Activated naive CD8-positive, alpha-beta T cell treated with anti-CD3 and anti-CD28 coated beads, Interleukin-2, amount 50 U/mL, for 16 hours (primary cell): ENCODE data around the gene CCDC192.
"Not testable (repeated sequence)": the region's sequence is repeated elsewhere in the genome, so short reads cannot be mapped to it uniquely, and the experiment has no call there.

Source experiments
- DNase-seq: peaks from one replicate; pipeline ENCODE4 v3.0.0-alpha.2; 2020; ENCODE audit warnings: low read depth, low spot score

CCDC192 gene

DNA sequence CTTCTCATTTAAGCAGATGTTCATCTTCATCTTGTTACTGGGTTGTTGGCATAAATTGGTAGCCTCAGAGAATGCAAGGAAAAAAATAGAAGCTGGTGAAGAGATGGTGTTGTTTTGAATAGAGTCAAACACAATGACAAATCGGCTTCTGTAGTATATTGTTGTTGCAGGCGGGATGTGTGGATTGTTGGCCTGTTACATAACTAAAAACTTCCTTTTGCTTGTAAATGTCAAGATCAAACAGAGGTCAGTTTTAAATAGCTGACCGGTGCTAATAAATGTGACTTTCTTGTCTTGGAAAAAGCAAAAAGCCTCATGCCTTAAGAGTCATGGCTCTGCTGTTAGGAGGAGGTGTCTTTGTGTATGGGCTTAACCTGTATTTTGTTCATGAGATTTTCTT is 59.2 kb downstream of the CCDC192 start:
- DNase-seq, result no peak

DNA sequence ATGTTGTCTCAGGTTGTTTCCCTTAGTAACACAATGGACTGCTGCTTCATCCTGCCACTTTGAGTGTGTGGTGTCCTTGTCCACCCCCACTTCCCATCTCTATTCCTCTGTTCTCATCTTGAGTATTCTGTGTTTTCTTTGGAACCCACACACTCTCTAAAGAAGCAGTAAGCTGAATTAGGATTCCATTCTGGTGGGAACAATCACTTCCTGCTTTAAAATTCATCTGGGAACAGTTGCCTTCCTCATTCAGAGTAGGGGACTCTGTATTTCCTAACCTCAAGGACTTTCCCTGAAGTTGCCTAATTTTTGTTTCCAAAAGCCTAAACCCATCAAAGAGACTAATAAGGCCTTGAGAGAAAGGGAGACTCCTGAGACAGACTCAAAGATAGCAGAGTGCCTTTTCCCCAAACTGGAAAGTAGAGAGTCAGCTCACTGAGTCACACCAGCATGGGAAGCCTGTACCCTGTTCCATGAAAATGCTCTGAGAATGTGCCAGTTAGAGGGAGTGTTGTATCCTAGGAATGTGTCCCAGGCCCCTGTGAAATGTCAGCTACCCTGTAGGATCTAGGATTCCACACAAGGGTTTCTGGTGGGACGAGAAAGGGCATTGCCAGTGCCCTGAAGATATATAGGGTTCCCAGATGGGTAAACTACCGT is 63.6 kb downstream of the CCDC192 start:
- no peak for DNase-seq

DNA sequence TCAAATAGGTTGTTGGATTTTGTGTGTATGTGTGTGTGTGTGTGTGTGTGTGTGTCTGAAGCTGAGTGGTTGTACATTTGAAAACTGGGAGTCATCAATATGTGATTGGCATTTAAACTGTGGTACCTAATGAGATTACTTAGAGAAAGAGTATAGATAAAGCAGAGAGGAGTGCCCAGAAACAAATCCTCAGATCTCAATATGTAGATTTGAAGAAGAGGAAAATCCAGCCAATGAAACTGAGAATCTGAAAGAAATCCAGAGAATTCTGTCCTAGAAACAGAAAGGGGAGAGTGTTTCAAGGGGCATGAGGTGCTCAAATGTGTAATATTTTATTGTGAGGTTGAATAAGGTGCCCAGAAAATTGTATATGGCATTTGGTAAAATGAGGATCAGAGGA is 66.2 kb downstream of the CCDC192 start:
- DNase-seq, result no peak

DNA sequence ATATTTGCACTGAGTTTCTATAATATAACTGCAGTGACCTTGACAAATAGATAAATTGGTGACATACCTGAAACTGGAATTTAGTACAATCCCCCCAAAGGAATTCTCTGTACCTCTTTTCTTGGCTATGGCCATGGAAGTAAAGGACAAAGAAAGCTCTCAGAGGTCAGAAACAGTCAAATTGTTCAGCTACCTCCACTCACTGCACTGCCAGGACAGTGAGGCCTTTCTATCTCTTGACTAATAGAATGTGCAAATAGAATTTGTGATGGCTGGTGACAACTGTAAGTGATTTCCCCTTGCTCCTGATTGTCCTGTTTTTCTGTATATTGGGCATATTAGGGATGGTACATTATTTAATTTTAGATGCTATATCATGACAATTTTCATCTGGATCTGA is 67.1 kb downstream of the CCDC192 start:
- DNase-seq, result no peak

DNA sequence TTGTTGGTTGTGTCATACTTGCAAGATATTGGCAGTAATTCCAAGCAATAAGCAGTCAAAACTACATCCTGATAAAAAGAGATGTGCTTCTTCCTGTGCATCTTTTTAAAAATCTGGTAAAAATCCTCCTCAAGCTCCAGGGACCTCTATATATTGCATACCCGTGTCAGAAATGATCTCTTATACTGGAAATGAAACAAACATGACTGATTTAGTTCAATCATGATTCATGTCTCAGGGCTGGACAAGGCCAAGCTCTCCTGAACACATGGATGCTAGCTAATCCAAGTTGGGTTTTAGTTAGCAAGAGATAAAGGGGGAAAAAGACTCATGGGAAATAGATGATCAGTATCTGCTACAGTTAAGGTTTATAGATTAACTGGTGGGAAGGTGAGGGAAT is 69.3 kb downstream of the CCDC192 start:
- no peak for DNase-seq

DNA sequence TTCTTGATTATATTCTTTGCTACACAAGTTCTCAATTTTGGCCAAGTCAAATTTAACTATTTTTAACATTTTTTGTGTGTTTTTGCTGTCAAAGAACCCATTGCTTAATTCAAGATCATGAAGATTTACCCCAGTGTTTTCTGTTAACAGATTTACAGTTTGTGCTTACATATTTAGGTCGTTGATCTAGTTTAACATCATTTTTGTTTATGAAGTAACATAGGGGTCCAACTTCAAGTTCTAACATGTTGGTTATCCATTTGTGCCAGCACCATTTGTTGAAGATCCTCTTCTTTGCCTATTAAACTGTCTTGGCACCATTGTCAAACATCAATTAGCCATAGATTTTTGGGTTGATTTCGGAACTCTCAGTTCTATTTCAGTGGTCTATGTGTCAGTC is 71.0 kb downstream of the CCDC192 start:
- no peak for DNase-seq

DNA sequence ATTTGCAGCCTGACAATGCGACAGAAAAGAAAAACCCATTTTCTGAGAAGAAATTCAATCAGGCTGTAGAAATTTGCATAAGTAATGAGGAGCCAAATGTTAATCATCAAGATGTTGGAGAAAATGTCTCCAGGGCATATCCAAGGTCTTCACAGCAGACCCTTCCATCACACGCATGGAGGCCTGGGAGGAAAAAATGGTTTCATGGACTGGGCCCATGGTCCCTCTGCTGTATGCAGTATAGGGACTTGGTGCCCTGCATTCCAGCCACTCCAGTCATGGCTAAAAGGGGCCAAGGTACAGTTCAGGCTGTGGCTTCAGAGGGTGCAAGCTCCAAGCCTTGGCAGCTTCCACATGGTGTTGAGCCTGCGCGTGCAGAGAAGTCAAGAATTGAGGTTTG is 73.3 kb downstream of the CCDC192 start:
- DNase-seq, result no peak

DNA sequence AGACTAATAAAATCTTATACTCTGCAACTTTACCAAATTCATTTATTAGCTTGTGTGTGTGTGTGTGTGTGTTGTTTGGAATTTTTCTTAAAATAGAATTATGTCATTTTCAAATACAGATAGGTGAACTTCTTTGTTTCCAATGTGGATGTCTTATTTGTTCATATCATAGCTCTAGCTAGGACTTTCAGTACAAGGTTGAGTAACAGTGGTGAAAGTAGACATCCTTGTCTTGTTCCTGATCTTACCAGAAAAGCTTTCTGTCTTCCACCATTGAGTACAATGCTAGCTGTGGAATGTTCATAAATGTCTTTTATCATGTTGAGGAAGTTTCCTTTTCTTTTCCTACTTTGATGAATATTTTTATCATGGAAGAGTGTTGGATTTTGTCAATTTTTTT is 74.8 kb downstream of the CCDC192 start:
- DNase-seq, result no peak

DNA sequence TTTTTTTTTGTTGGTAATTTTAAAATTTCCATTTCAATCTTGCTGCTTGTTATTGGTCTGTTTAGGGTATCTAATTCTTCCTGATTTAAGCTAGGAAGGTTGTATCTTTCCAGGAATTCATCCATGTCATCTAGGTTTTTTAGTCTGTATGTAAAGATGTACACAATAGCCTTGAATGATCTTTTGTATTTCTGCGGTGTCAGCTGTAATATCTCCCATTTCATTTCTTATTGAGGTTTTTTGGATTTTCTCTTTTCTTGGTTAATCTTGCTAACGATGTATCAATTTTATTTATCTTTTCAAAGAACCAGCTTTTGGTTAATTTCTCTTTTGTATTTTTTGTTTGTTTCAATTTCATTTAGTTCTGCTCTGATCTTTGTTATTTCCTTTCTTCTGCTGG is 79.3 kb downstream of the CCDC192 start:
- not testable (repeated sequence) for DNase-seq

DNA sequence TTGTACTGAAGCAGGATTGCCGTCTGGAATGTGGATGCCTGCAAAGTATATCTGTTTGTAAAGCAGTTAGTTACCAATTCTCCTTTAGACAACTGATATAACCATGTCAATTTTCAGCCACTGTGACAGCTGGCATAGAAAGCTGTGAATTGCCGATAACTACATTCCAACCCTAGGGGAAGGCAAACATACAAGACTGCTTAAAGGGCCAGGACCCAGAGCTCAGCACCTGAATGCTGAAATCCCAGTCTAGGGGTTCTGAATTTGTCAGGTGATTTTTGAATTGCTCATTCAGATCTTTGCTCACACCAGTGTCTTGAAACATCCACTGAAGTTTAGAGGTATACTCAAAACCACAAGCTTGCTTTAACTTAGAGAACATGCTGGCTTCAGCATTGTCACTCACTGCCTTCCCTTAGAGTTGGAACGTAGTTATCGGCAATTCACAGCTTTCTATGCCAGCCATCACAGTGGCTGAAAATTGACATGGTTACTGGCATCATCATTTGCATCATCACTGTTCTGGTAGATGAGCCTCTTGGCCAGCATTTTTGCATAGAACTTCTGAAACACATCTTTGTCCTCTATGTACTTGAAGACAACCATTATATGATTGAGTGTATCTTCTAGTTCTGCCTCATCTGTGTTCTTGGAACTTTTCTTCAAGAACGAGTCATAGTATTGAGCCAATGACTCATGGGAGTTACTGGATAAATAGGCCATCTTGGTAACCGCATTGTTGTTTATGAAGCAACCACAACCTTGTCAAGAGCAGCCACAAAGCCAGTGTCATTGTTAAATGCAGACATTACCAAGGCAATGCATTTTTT is 82.1 kb downstream of the CCDC192 start:
- no peak for DNase-seq

DNA sequence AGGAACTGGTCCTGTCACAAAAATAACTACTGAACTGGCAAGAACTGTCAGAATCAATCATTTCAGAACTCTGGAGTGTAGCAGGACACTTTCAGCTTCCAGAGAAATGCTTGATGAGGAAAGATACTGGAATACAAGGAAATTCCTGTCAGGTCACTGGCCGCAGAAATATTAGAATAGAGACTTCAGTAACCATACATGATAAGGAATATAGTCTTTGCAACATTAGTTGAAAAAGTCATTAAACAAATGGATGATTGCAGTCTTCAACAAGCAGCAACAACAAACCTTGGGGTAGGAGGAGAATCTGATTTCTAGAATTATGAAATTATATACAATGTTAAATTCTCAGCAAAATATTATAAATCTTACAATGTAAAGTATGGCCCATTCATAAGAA is 88.2 kb downstream of the CCDC192 start:
- no peak for DNase-seq

DNA sequence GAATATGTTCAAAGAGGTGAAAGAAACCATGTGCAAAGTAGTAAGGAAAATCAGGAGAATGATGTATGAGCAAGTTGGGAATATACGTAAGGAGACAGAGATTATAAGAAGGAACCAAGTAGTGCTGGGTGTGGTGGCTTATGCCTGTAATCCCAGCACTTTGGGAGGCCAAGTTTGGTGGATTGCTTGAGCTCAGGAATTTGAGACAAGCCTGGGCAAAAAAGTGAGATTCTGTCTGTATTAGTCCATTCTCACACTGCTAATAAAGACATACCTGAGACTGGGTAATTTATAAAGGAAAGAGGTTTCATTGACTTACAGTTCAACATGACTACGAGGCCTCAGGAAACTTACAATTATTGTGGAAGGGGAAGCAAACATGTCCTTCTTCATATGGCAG is 88.7 kb downstream of the CCDC192 start:
- DNase-seq, result not testable (repeated sequence)

DNA sequence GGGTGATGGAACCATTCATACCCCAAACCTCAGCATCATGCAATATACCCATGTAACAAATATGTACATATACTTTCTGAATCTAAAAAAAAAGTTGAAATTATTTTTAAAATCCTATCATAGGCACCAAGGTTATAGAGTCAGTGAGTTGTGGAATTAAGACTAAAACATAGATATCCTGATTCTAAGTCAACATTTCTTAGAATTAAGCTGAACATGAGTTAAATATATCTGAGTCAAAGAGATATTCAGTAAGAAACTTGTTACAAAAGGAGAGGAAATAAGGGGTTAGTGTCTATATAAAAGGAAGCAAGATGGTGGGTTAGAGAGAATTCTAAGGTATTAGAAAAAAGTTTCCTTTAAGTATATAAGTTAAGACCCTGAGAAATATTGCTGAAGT is 89.9 kb downstream of the CCDC192 start:
- DNase-seq, result no peak

DNA sequence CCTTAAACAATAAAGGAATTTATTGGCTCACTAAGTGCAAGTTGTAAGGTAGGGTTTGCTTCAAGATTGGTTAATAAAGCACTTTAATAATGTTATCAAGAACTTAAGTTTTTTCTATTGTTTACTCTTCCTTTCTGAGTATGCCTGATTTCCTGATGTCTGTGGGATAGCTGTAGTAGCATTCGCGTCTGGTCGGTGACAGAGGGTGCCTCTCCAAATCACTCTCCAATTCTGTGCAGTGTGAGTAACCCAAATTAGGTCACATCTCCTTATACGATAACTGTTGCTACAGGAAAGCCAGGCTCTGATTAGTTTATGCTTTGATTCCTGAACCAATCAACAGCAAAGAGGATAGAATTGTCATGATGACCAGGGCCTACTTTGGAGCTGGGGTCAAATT is 90.7 kb downstream of the CCDC192 start:
- DNase-seq, result no peak

DNA sequence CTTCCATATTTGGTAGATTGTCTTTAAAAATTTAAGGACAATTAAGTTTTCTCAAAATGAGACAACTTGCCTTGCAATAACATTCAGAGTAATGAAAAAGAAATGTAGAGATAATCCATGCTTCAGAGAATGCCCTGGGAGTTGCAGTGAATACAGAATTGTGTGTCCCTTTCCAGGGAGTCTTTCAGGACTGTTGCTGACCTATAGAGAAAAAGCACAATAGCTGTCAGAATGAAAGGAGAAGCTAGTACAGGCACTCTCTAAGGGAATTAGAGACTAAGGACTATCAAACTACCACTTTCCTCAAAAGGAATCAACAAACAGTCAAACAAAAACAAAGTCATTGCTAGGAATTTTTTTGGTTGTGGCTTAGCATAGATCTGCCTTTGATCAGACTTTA is 93.0 kb downstream of the CCDC192 start:
- DNase-seq, result no peak

DNA sequence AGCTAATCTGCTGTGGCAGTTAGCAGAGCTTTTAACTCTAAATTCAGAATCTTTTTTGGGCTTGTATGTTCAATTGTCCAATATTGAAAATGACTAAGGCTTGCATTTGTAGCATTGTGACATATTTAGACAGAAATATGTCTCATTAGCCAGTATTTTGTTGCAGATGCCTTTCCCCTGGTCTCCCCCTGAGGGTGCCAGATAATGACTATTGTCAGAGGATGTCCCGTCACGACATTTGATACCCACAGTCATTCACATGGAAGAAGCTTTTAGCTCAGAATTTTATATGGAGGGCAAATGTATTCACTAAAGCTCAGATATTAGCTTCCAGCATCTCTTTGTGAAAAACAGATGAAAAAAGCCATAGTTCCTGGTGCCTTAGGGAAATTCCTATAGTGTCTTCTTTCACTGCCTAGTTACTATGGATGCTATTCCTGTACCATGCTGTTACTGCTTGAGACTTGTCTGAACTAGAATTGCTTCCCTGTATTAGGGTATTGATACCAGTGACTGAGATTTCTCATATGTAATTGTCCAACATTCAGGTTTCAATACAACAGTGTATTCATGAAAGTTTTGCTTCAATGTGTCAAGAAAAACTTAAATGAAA is 96.2 kb downstream of the CCDC192 start:
- DNase-seq, result no peak

DNA sequence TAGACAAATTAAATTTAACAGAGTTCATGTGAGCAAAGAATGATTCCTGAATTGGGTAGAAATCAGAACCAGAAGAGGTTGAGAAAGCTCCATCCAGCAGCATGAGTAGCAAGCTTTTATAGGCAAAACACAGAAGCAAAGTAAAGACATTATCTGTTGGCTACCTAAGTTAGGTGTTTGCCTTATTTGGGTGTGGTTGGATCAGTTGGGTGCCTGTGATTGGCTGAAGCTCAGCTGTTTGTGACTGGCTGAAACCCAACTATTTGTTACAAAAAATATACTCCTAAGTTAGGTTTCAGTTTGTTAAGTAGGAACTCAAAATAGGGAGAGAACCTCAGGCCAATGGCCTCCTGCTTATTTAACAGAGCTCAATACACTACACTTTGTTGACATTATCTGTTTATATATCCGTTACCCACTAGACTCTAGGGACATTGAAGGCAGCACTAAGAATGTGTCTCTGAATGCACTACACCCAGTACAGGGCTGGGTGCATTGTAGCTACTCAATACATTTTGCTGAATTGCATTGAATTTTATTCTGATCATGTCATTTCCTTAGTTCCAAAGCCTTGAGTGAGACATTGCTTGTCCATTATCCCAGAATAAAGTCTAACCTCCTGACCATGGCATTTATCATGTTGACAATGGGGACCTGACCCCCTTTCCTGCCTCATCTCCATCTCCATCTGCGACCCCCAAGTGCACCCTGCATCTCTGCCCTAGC is 98.7 kb downstream of the CCDC192 start:
- DNase-seq, result no peak

DNA sequence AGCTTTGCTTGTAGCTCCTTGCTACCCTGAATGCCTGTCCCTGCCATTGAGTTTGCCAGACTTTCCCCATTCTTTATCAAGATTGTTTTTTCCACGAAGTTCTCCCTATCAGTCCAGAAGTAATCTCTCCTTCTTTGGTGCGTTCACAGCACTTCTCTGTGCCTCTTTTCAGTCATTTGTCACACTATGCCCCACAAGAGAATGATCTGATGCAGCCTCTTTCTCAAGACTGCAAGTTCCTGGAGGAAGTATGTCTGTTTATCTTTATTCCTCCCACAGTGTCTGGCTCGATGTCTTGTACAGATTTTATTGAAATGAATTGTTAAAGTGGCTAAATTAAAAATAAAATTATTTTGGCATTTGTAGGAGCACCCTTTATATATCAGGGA is 99.3 kb downstream of the CCDC192 start:
- no peak for DNase-seq

DNA sequence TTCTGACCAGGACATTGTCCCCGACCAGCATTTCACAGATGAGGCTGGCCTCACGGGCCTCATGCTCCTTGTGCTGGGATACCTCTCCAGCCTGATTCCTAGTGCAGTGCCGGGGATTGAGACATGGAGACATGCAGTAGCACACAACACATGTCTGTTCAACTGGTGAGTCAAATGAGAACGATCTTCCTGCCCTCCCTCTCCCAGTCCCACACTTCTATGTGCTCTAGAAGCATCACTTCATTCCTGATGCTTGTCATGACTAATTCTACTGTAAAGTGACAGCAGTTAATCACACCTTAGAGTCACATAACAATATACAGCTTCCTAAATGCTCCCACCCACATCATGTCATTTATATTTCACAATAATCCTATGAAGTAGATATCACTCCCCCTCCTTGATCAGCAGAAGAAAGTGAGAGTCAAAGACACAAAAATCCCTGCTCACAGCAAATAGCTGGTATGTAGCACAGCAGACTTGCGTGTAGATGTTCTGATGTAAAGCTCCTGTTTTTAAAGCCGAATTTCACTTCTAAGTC is 101.8 kb downstream of the CCDC192 start:
- DNase-seq, result no peak

DNA sequence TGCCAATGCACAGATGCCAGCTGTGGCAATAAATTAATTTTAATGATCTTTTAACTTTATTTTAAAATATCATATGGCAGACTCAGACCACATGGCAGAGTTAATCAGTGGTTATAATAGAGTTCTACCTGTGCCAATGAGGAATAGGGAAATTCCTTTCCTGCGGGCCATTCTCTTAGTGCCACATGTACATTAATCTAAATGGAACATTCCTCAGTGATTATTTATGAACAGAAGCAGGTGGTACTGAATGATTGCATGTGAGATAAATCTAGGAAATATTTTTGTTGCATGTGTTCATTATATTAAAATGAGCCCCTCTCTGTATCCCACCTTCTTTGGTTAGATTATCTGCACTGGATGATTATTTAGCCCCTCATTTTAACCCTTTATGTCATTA is 102.3 kb downstream of the CCDC192 start:
- DNase-seq, result no peak

DNA sequence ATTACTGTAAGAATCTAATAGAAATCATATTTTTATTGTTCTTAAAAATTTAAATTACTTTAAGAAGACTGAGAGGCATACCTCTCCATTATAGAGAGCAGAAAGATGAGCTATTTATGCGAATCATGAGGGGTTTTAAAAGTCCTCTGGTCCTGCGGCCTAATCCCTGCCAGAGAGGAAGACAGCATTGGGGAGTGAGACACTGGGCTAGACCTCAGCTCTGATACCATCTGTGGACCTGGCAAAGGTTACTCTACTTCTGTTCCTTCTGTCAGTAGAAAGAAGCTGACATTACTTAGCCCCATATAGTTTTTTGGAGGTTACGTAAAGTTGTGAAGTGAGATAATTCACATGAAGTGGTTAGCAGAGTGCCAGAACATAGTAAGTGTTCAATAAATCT is 103.6 kb downstream of the CCDC192 start:
- no peak for DNase-seq

DNA sequence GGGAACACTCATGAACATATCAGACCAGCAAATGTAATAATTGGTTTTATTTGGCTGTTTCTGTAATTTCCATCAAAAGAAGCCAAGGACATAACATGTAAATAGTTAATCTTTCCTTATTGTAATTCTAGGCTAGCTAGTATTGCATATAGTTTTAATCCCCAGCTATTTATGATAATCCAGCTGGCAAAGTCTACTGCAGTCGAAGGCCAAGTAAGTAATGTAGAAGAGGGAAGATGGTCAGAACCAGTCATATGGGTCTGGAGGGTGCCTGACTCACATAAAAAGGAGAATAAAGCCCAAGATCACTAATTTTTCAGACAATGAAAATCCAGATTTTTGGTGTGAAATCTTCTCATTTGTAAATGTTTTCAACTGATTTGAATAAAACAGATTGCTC is 106.3 kb downstream of the CCDC192 start:
- no peak for DNase-seq
